ENCODE measurements around the gene ADPRH. TPM values are rescaled to one million over a fixed set of nuclear protein-coding genes. Genes with fewer than 3 reads are reported as not detected.
A peak's percentile ranks its signal among the peaks of the same experiment; 100 is the strongest.

ADPRH gene
- total RNA-seq, 1 donor from 2014 or later = 3.7 TPM

- no peak within 1 kb of the TSS for H3K27ac Mint-ChIP-seq
- peaks cover 14% of the 10 kb centered on the region for H3K4me1 Mint-ChIP-seq (ENCODE audit: low read depth)
Measured at GRCh38 chr3:119597548-119598288, 18.4 kb downstream of the ADPRH start, which contains the start of gene PLA1A. TSS of gene PLA1A (plus strand) at chr3:119597885. CDS start at chr3:119597914, 29 bp downstream.

DNA sequence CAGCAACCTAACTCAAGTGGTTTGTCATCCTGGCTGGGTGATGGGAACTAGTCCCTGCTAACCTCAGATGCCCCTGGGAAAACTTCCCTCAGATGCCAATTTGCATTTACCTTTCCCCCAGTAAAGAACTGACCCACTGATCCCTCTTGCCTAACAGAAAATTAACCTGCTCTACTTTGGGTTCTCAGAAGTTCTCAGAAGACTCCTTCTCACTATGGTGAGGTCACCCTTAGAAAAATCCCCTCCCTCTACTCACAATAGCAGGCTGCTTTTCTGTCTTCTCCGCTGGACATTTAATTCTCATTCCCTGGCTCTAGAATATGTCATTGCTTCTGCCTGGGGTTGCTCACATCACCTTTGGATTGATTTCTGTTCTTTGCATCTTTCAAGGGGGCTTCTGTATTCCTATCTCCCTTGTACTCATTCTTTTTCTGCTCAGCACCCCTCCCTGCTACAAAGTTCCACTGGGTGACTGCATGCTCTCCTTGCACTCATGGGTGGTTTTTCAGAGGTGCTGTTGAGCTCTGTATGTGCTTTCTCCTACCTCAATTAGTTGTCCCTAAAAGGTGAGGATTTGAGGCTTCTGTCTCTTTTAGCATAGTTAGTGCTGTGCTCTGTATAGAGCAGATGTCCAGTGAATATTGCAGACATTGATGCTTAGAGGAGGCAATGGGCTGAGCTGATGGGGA lies 19.3 kb downstream of the ADPRH start:
- H3K27me3 Mint-ChIP-seq = peaks cover 11% of the 10 kb centered on the region
- H3K4me3 Mint-ChIP-seq (ENCODE audit: low read depth) = no peak overlapping the region
- H3K36me3 Mint-ChIP-seq (ENCODE audit: insufficient read depth) = no peaks in the 10 kb centered on the region
- no peak for TF ChIP-seq CTCF (IDR thresholded peaks at IDR 0.05; ENCODE audit: unreplicated experiment)
- H3K27ac Mint-ChIP-seq = no peak overlapping the region
- H3K9me3 Mint-ChIP-seq (ENCODE audit: low read depth) = no peaks in the 10 kb centered on the region
- peaks cover 14% of the 10 kb centered on the region for H3K4me1 Mint-ChIP-seq (ENCODE audit: low read depth)
- DNase-seq (ENCODE audit: low spot score, unreplicated experiment) = no peak

More at GRCh38 chr3:119597548-119598288, 18.4 kb downstream of the ADPRH start, which contains the start of gene PLA1A:
- DNase-seq (ENCODE audit: low spot score, unreplicated experiment) = no peak
- Mint-ChIP-seq H3K36me3 (ENCODE audit: insufficient read depth) (no peaks in the 10 kb centered on the region), H3K9me3 (ENCODE audit: low read depth) (no peaks in the 10 kb centered on the region), H3K4me3 (ENCODE audit: low read depth) (no peak within 1 kb of the TSS), H3K27me3 (peaks cover 11% of the 10 kb centered on the region)
- no peak for TF ChIP-seq CTCF (IDR thresholded peaks at IDR 0.05; ENCODE audit: unreplicated experiment)

- DNase-seq (ENCODE audit: low spot score, unreplicated experiment) = no peak
- H3K36me3 Mint-ChIP-seq (ENCODE audit: insufficient read depth) = no peaks in the 10 kb centered on the region
- H3K27ac Mint-ChIP-seq = no peak overlapping the region
- peaks cover 11% of the 10 kb centered on the region for H3K27me3 Mint-ChIP-seq
- H3K9me3 Mint-ChIP-seq (ENCODE audit: low read depth) = no peaks in the 10 kb centered on the region
- no peak for TF ChIP-seq CTCF (IDR thresholded peaks at IDR 0.05; ENCODE audit: unreplicated experiment)
- peaks cover 14% of the 10 kb centered on the region for H3K4me1 Mint-ChIP-seq (ENCODE audit: low read depth)
- no peak overlapping the region for H3K4me3 Mint-ChIP-seq (ENCODE audit: low read depth)
Measured at GRCh38 chr3:119599558-119600174, 20.4 kb downstream of the ADPRH start.

DNA sequence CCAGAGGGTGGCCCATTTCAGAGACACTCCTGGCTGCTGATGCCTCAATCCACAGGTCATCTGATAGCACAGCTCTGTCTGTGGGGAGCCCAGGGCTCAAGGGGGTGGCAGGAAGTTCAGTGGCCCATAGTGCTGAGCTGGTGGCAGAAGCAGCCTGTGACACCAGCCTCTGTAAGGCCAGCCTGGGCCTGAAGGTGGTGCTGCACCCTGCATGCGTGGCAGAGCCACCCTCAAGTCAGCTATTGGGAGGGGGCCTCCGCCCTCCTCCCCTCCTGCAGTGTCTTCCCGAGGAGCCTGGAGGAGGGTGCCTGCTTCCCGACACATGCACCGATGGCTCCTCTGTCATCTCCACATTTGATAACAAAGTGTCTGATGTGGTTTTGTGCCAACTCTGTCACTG lies 21.4 kb downstream of the ADPRH start:
- Mint-ChIP-seq H3K4me1 (ENCODE audit: low read depth) (peaks cover 14% of the 10 kb centered on the region), H3K4me3 (ENCODE audit: low read depth) (no peak overlapping the region), H3K9me3 (ENCODE audit: low read depth) (no peaks in the 10 kb centered on the region), H3K27ac (no peak overlapping the region), H3K36me3 (ENCODE audit: insufficient read depth) (no peaks in the 10 kb centered on the region), H3K27me3 (peaks cover 11% of the 10 kb centered on the region)
- DNase-seq (ENCODE audit: low spot score, unreplicated experiment) = no peak
- peak; percentile 44 for TF ChIP-seq CTCF (IDR thresholded peaks at IDR 0.05; ENCODE audit: unreplicated experiment)

- Mint-ChIP-seq H3K4me3 (ENCODE audit: low read depth) (no peak overlapping the region), H3K36me3 (ENCODE audit: insufficient read depth) (no peaks in the 10 kb centered on the region), H3K27ac (no peak overlapping the region), H3K27me3 (peaks cover 11% of the 10 kb centered on the region), H3K9me3 (ENCODE audit: low read depth) (no peaks in the 10 kb centered on the region), H3K4me1 (ENCODE audit: low read depth) (peaks cover 14% of the 10 kb centered on the region)
- no peak for DNase-seq (ENCODE audit: low spot score, unreplicated experiment)
- TF ChIP-seq CTCF (IDR thresholded peaks at IDR 0.05; ENCODE audit: unreplicated experiment) = no peak
Measured at GRCh38 chr3:119601154-119601553, 21.9 kb downstream of the ADPRH start.
